ENCODE results near the gene DIP2C.

DNA sequence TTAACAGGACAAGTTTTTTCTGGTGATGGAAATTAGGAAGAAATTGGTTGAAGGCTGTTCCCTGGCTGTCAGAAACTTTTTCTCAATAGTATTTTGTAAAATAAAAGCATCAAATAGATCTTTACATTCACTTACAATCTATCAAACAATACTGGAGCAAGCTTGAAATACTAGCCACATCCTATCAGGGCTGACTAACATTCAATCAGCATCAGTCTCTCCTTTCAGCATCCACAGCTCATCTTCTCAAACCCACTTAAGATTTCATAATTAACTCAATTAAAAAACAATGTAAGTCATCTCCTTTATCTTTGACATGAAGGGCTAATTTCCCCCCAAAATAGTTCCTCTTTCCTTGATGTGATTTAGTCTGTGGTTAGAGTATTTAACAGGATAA lies 80.2 kb downstream of the DIP2C start:
- TF ChIP-seq, protein P1, sequence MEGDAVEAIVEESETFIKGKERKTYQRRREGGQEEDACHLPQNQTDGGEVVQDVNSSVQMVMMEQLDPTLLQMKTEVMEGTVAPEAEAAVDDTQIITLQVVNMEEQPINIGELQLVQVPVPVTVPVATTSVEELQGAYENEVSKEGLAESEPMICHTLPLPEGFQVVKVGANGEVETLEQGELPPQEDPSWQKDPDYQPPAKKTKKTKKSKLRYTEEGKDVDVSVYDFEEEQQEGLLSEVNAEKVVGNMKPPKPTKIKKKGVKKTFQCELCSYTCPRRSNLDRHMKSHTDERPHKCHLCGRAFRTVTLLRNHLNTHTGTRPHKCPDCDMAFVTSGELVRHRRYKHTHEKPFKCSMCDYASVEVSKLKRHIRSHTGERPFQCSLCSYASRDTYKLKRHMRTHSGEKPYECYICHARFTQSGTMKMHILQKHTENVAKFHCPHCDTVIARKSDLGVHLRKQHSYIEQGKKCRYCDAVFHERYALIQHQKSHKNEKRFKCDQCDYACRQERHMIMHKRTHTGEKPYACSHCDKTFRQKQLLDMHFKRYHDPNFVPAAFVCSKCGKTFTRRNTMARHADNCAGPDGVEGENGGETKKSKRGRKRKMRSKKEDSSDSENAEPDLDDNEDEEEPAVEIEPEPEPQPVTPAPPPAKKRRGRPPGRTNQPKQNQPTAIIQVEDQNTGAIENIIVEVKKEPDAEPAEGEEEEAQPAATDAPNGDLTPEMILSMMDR (conservative IDR thresholded peaks at IDR 0.05) = no peak
- TF ChIP-seq ZFX (IDR thresholded peaks at IDR 0.05) = no peak
